ENCODE results near the gene ZNF549. TPM values are rescaled to one million over a fixed set of nuclear protein-coding genes. Genes with fewer than 3 reads are reported as not detected.

The ZNF549 gene
- total RNA-seq, 1 experiment from 2014 or later = 11.6 TPM

DNA sequence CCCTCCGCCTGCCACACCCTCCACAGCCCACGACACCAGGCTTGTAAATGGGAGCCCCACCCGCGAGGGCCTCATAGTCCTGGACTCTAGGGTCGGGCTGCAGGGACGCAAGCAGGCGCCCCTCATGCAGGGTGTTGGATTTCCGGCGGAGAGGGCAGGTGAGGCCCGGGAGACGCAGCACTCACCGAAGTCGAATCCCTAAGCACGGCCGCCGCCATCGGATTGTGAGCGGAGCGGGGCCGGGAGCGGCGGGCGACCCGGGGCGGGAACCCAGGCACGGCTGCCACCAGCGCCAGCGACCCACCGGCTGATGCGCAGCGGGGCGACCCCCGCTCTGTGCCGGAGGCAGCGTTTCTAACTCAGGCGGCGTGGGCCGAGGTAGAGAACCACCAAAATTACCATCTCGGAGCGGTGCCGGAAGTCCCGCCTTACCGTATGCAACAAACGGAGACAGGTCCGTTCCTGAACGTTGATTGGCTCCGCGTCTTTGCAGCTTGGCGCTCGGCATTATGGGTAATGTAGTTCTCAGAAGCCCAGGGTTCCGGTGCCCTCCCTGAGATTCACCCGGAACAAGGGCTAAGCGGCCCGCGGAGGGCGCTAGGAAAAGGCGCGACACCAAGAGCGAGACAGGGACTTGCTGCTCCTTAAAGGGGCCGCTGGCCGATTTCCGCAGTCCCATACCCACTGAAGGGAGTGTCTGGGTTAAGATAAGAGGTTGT is 51.5 kb downstream of the ZNF549 start, which contains the start of gene ZNF416:
Gene ZNF416, minus strand, starts transcription at position 425 of the 719 bp plus-strand sequence. Its CDS starts 207 bp downstream, at position 218.
- TF ChIP-seq, protein P1, sequence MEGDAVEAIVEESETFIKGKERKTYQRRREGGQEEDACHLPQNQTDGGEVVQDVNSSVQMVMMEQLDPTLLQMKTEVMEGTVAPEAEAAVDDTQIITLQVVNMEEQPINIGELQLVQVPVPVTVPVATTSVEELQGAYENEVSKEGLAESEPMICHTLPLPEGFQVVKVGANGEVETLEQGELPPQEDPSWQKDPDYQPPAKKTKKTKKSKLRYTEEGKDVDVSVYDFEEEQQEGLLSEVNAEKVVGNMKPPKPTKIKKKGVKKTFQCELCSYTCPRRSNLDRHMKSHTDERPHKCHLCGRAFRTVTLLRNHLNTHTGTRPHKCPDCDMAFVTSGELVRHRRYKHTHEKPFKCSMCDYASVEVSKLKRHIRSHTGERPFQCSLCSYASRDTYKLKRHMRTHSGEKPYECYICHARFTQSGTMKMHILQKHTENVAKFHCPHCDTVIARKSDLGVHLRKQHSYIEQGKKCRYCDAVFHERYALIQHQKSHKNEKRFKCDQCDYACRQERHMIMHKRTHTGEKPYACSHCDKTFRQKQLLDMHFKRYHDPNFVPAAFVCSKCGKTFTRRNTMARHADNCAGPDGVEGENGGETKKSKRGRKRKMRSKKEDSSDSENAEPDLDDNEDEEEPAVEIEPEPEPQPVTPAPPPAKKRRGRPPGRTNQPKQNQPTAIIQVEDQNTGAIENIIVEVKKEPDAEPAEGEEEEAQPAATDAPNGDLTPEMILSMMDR (conservative IDR thresholded peaks at IDR 0.05) = peak; percentile 31; the same call in 2 of the 3 replicates
- Histone ChIP-seq H3K79me2 (ENCODE audit: insufficient read depth, low read length) (peaks cover 9% of the 10 kb centered on the region; the same call in 1 of the 2 replicates), H4K91ac (ENCODE audit: insufficient read length, low read depth, low read length) (no peak within 1 kb of the TSS), H2BK120ac (ENCODE audit: low read depth, low read length, poor library complexity, severe bottlenecking) (no peak within 1 kb of the TSS), H3K27me3 (ENCODE audit: insufficient read depth, low read length) (no peaks in the 10 kb centered on the region), H3K56ac (ENCODE audit: insufficient read length, low read depth, low read length) (no peak within 1 kb of the TSS), H3K9me3 (ENCODE audit: control insufficient read depth, low read depth, low read length) (peaks cover 38% of the 10 kb centered on the region), H3K14ac (ENCODE audit: insufficient read depth, low read length) (peak within 1 kb of the TSS; percentile 65), H2BK5ac (ENCODE audit: insufficient read length, low read length) (no peak within 1 kb of the TSS), H2BK20ac (ENCODE audit: low read depth, low read length, poor library complexity, severe bottlenecking) (no peak within 1 kb of the TSS), H3K9ac (ENCODE audit: extremely low read depth, insufficient read length, low read length) (peak within 1 kb of the TSS; percentile 45), H3K18ac (ENCODE audit: insufficient read length, low read depth, low read length) (no peak within 1 kb of the TSS), H3K4ac (ENCODE audit: low read depth, low read length) (no peak within 1 kb of the TSS), H3K4me2 (ENCODE audit: insufficient read depth, insufficient read length, low read length) (peak within 1 kb of the TSS; percentile 92), H2AFZ (ENCODE audit: low read length) (no peak within 1 kb of the TSS), H2BK15ac (ENCODE audit: low read depth, low read length) (no peak within 1 kb of the TSS), H4K5ac (ENCODE audit: insufficient read length, low read depth, low read length) (no peak within 1 kb of the TSS), H3K4me1 (ENCODE audit: insufficient read depth, low read length) (peaks cover 6% of the 10 kb centered on the region), H3K79me1 (ENCODE audit: insufficient read depth, low read depth, low read length, poor library complexity, severe bottlenecking) (no peaks in the 10 kb centered on the region), H2BK12ac (ENCODE audit: insufficient read length, low read depth, low read length) (no peak within 1 kb of the TSS), H4K8ac (replicated peaks; ENCODE audit: insufficient read length, low read depth, low read length) (no peak within 1 kb of the TSS), H3K23me2 (ENCODE audit: insufficient read length, low read depth, low read length, poor library complexity, severe bottlenecking) (peaks cover 12% of the 10 kb centered on the region), H3K27ac (ENCODE audit: insufficient read length, low read depth, low read length) (no peak within 1 kb of the TSS), H3K23ac (ENCODE audit: insufficient read length, low read depth, low read length) (no peak within 1 kb of the TSS), H4K20me1 (ENCODE audit: control insufficient read depth, insufficient read depth, insufficient read length) (no peaks in the 10 kb centered on the region), H2AK5ac (ENCODE audit: insufficient read length, low read length) (no peak within 1 kb of the TSS), H3T11ph (ENCODE audit: low read length) (no peak within 1 kb of the TSS)
- WGBS (ENCODE audit: extremely low coverage, insufficient read length, low lambda C conversion rate) = no CpG with 5 or more reads among the region's 62 CpGs
- Mint-ChIP-seq H3K4me1 (peaks cover 8 to 11% of the 10 kb centered on the region in 2 experiments; a peak in 3 of 4 replicates), H3K9me3 (peaks cover 76% of the 10 kb centered on the region in 2 experiments), H3K27me3 (ENCODE audit: low read depth) (peaks cover 25% of the 10 kb centered on the region), H3K4me3 (peak within 1 kb of the TSS; percentile 77 to 85), H3K27ac (peak within 1 kb of the TSS in 2 of 3 experiments; percentile 51 to 70; a peak in 1 of 7 replicates), H3K36me3 (ENCODE audit: insufficient read depth in 1 of 3, low read depth in 3 of 3) (peaks cover 53 to 58% (median 55%) of the 10 kb centered on the region in 3 experiments)
- peak; percentile 99 for DNase-seq

Data from H9 (cell line).